ENCODE measurements around the gene MAML2. TPM values are rescaled to one million over a fixed set of nuclear protein-coding genes. Genes with fewer than 3 reads are reported as not detected.

The MAML2 gene
- total RNA-seq, 4 donors from 2014 or later, result 20.0 to 33.7 (median 23.2) TPM

DNA sequence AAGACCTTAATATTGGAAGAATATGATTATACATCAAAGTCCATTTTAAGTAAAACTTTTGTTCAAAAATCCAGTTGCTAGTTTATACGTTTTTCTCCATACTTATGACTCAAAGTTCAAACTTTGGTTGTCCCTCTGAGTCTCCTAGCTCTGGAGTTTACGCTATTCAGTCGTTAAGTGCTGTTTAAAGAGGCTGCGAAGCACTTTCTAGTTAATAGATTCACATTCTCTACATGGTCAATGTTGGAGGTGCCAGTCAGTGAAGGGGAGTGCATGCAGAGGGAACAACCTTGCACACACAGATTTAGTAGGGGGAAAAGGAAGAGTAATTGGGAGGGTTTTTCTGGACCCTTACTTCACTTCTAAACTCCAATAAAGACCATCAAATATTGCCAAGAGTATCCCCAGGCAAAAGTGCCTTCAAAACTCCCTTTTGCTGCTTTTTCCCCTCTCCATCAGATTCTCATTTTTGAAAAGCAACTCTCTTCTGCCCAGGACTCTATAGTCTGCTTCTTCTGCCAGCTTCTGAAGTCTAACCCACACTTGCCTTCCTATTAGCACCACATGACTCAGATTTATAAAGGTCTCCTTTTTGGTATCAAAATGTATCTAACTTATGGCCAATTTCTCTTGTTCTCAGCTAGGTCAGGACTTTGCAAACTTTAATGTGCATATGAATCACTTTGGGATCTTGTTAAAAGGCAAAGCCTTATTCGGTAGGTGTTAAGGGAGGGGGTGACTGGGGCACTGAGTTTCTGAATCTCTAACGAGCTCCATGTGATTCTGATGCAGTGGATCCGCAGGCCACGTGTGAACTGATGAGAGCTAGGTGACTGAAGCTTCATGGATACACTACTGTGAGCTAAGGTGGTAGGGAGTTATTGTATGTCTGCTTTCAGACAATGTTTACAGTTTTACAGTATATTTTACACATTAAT lies 322.9 kb downstream of the MAML2 start:
- H3K27ac ChIP-seq (replicated peaks in 1 of 4), result no peak overlapping the region
- intact Hi-C loops (cut with DNase I), result loop anchor here (10.0 kb wide), 1 partner anchor 175 kb away; no protein-coding TSS in a partner anchor

GRCh38 chr11:96019281-96019680 lies 323.7 kb downstream of the MAML2 start:
- no peak for DNase-seq (ENCODE audit: extremely low spot score)
- Histone ChIP-seq H3K4me1 (peaks cover 0 to 7% (median 6%) of the 10 kb centered on the region in 4 donors), H3K36me3 (no peaks in the 10 kb centered on the region), H3K9me3 (no peaks in the 10 kb centered on the region), H3K27me3 (no peaks in the 10 kb centered on the region), H3K27ac (replicated peaks in 1 of 4) (no peak overlapping the region), H3K4me3 (no peak overlapping the region)
- TF ChIP-seq EP300 (IDR thresholded peaks at IDR 0.05) (no peak), POLR2A (IDR thresholded peaks at IDR 0.05; ENCODE audit: low read depth) (no peak), CTCF (IDR thresholded peaks at IDR 0.05) (no peak), POLR2AphosphoS5 (IDR thresholded peaks at IDR 0.05) (no peak)
- intact Hi-C loops (cut with DNase I), result loop anchor here (10.0 kb wide), 1 partner anchor 174 kb away; no protein-coding TSS in a partner anchor

More for the DNA sequence above, 322.9 kb downstream of the MAML2 start:
- Histone ChIP-seq H3K36me3 (no peaks in the 10 kb centered on the region), H3K4me3 (no peak overlapping the region), H3K9me3 (no peaks in the 10 kb centered on the region), H3K27me3 (no peaks in the 10 kb centered on the region), H3K4me1 (peaks cover 0 to 7% (median 6%) of the 10 kb centered on the region in 4 donors)
- TF ChIP-seq POLR2A (IDR thresholded peaks at IDR 0.05; ENCODE audit: low read depth) (no peak), EP300 (IDR thresholded peaks at IDR 0.05) (no peak), POLR2AphosphoS5 (IDR thresholded peaks at IDR 0.05) (no peak), CTCF (IDR thresholded peaks at IDR 0.05) (no peak)
- no peak for DNase-seq (ENCODE audit: extremely low spot score)
- 70% methylated on average over 8 of the region's 8 CpGs for WGBS

- peaks cover 1 to 22% (median 13%) of the 10 kb centered on the region in 4 donors for H3K4me1 ChIP-seq
- intact Hi-C loops (cut with DNase I), result loop anchor here (10.0 kb wide), 1 partner anchor 173 kb away; no protein-coding TSS in a partner anchor
- 71% methylated on average over 3 of the region's 3 CpGs for WGBS
Measured at GRCh38 chr11:96017856-96018255, 325.1 kb downstream of the MAML2 start.

GRCh38 chr11:96016978-96017502 lies 326.0 kb downstream of the MAML2 start:
- Histone ChIP-seq H3K9me3 (no peaks in the 10 kb centered on the region), H3K4me1 (peaks cover 9 to 30% (median 21%) of the 10 kb centered on the region in 4 donors), H3K27me3 (no peaks in the 10 kb centered on the region), H3K27ac (replicated peaks in 1 of 4) (no peak overlapping the region), H3K36me3 (no peaks in the 10 kb centered on the region), H3K4me3 (no peak overlapping the region)
- WGBS, result 83% methylated on average over 1 of the region's 1 CpG
- TF ChIP-seq POLR2A (IDR thresholded peaks at IDR 0.05; ENCODE audit: low read depth) (no peak), POLR2AphosphoS5 (IDR thresholded peaks at IDR 0.05) (no peak), EP300 (IDR thresholded peaks at IDR 0.05) (no peak), CTCF (IDR thresholded peaks at IDR 0.05) (no peak)
- intact Hi-C loops (cut with DNase I), result loop anchor here (10.0 kb wide), 1 partner anchor 172 kb away; no protein-coding TSS in a partner anchor
- no peak for DNase-seq (ENCODE audit: extremely low spot score)

More at GRCh38 chr11:96017856-96018255, 325.1 kb downstream of the MAML2 start:
- Histone ChIP-seq H3K27me3 (no peaks in the 10 kb centered on the region), H3K27ac (replicated peaks in 1 of 4) (no peak overlapping the region), H3K4me3 (no peak overlapping the region), H3K36me3 (no peaks in the 10 kb centered on the region), H3K9me3 (no peaks in the 10 kb centered on the region)
- no peak for TF ChIP-seq EP300 (IDR thresholded peaks at IDR 0.05)
- no peak for TF ChIP-seq CTCF (IDR thresholded peaks at IDR 0.05)
- TF ChIP-seq POLR2A (IDR thresholded peaks at IDR 0.05; ENCODE audit: low read depth), result no peak
- TF ChIP-seq POLR2AphosphoS5 (IDR thresholded peaks at IDR 0.05), result no peak
- DNase-seq (ENCODE audit: extremely low spot score), result no peak

Measured in esophagus muscularis mucosa (tissue), 4 donors.